ENCODE data around the gene MRPS2.

- TF ChIP-seq POLR2A (IDR thresholded peaks at IDR 0.05; ENCODE audit: low read depth, low read length), result no peak
- TF ChIP-seq SIN3A (IDR thresholded peaks at IDR 0.05; ENCODE audit: low read depth, low read length), result no peak
Observed at GRCh38 chr9:135485385-135485784, 15.1 kb upstream of the MRPS2 start.

All from GM12878 (cell line).